GM21447 (cell line): ENCODE measurements around the gene FNDC1.
"Not testable (repeated sequence)": the region's sequence is repeated elsewhere in the genome, so short reads cannot be mapped to it uniquely, and the experiment has no call there.

Experiments
- ATAC-seq: cut with Tn5 transposase; IDR thresholded peaks from one replicate; pipeline ENCODE4 v1.9.1; 2021; ENCODE audit not compliant: unreplicated experiment

FNDC1 gene

GRCh38 chr6:159255434-159255951 lies 86.3 kb downstream of the FNDC1 start:
- no peak for ATAC-seq

GRCh38 chr6:159256128-159256527 lies 86.9 kb downstream of the FNDC1 start:
- no peak for ATAC-seq

- no peak for ATAC-seq
These were observed 88.6 kb downstream of the FNDC1 start for GRCh38 chr6:159257846-159258245.

- no peak for ATAC-seq
These were observed 90.4 kb downstream of the FNDC1 start for GRCh38 chr6:159259441-159260125.

- ATAC-seq: no peak
These were observed 91.0 kb downstream of the FNDC1 start for GRCh38 chr6:159260208-159260607.

GRCh38 chr6:159261995-159262394 lies 92.8 kb downstream of the FNDC1 start:
- no peak for ATAC-seq

GRCh38 chr6:159262586-159262985 lies 93.4 kb downstream of the FNDC1 start:
- ATAC-seq: no peak

GRCh38 chr6:159267165-159267564 lies 98.0 kb downstream of the FNDC1 start:
- ATAC-seq: no peak

GRCh38 chr6:159268511-159268910 lies 99.3 kb downstream of the FNDC1 start:
- no peak for ATAC-seq

GRCh38 chr6:159271257-159271656 lies 102.1 kb downstream of the FNDC1 start:
- no peak for ATAC-seq

GRCh38 chr6:159278626-159279025 lies 109.4 kb downstream of the FNDC1 start:
- ATAC-seq: no peak

GRCh38 chr6:159279790-159280277 lies 110.6 kb downstream of the FNDC1 start:
- ATAC-seq: no peak

GRCh38 chr6:159282421-159282820 lies 113.2 kb downstream of the FNDC1 start:
- ATAC-seq: no peak

- not testable (repeated sequence) for ATAC-seq
These were observed 115.5 kb downstream of the FNDC1 start for GRCh38 chr6:159284661-159285060.

GRCh38 chr6:159298840-159299239 lies 129.6 kb downstream of the FNDC1 start:
- ATAC-seq: no peak

- no peak for ATAC-seq
These were observed 130.4 kb downstream of the FNDC1 start for GRCh38 chr6:159299566-159299965.

GRCh38 chr6:159301277-159301676 lies 132.1 kb downstream of the FNDC1 start:
- no peak for ATAC-seq

GRCh38 chr6:159301810-159302593 lies 132.8 kb downstream of the FNDC1 start:
- ATAC-seq: no peak

- no peak for ATAC-seq
These were observed 133.4 kb downstream of the FNDC1 start for GRCh38 chr6:159302594-159302992.

GRCh38 chr6:159303159-159303558 lies 134.0 kb downstream of the FNDC1 start:
- ATAC-seq: no peak

GRCh38 chr6:159303784-159304183 lies 134.6 kb downstream of the FNDC1 start:
- ATAC-seq: no peak

- ATAC-seq: no peak
These were observed 135.4 kb downstream of the FNDC1 start for GRCh38 chr6:159304641-159305040.
